ENCODE data around the gene DLGAP4. TPM values are rescaled to one million over a fixed set of nuclear protein-coding genes. Genes with fewer than 3 reads are reported as not detected.

The DLGAP4 gene
- total and polyA plus RNA-seq, 4 donors: 33.2 to 150 (median 97.7) TPM

DNA sequence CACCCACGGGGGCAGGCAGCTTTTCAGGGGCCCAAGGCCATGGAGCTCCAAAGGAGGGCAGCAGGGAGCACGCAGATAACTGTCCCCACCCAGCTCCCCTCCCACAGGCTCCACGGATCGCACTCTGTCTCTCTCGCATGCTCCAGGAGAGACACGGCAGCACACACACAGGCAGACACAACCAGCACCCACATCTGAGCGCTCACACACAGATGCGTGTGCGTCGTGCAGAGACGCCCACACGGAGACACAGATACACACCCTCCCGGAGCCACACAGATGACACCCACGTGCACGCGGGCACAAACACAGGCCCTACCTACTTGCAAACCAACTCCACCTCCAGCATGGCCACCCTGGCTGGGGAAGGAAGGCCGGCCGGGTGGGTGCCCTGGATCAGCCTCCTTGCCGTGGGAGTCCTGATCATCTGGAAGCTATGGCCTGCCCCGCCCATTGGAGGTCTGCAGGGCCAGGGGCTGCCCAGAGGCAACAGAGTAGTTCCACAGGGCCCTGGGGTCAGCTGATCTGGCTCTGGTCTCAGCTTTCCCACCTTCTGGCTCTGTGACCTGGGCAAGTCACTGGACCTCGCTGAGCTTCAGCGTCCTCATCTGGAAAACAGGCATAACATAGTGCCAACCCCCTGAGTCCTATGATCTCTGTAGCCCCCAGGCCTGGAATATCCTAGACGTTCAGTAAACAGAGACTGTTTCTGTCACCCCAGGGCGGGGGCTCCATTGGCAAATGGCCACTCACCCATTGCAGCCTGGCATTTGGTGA, 38.3 kb upstream of the DLGAP4 start:
- 75 to 77% methylated on average over 23 to 24 of the region's 24 CpGs for WGBS, 2 donors
- Histone ChIP-seq H3K27me3 (ENCODE audit: control insufficient read depth in 1 of 2, insufficient read depth in 2 of 2, low read length in 1 of 2) (no peaks in the 10 kb centered on the region), H3K4me1 (ENCODE audit: control insufficient read depth in 1 of 2, insufficient read depth in 2 of 2, low read length in 2 of 2) (no peaks in the 10 kb centered on the region), H3K4me3 (ENCODE audit: low read length in 2 of 2) (no peak overlapping the region), H3K9me3 (ENCODE audit: control insufficient read depth, low read length) (no peaks in the 10 kb centered on the region), H3K36me3 (ENCODE audit: control insufficient read depth in 1 of 2, insufficient read depth in 2 of 2, low read length in 1 of 2) (no peaks in the 10 kb centered on the region), H3K27ac (ENCODE audit: low read depth in 1 of 2, low read length in 2 of 2) (no peak overlapping the region)
- peak in 1 of 2 donors; percentile 66 for DNase-seq
- intact Hi-C loops (cut with DNase I): no loop called here
- ATAC-seq (ENCODE audit: low FRiP score): no peak

DNA sequence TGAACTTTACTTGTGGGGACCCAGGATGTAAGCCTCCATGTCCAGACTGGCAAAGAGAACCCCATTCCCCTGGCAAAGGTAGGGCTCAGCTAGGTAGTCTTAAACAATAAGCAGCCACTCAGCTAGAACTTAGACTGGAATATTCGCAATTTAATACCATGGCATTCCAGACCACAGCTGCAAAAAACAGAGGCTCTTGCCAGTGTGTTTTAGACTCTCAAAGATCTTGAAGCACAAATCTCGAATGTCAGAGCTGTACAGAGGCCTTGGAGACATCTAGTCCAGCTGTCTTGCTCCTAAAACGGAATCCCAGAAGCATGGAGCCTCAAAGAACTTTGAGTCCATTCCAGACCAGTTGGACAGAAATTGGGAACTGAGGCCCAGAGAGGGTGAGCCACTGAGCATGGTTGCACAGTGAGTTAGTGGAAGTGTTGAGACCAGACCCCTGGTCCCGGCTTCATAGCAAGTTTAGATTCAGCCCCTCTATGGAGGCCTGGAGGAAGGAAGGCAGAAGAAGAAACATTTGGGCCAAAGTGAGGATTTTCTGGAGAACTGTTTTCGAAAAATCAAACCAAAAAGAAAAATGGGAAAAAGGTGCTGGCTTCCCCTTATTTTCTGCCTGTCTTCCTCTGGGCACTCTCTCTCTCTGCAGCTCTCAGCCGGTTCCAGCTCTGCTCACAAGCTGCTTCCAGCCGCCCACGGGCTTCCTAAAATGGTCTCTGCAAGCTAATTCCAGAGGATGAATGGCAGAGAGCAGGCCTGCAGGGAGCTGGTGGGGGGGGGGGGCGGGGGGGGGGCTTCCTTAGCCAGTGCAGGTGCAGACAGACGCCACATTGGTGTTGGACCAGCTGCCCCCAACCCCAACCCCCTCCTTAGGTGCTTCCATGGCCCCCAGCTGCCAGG, 37.4 kb upstream of the DLGAP4 start:
- H3K27ac ChIP-seq (ENCODE audit: low read depth in 1 of 2, low read length in 2 of 2): no peak overlapping the region
- 47 to 62% methylated on average over 9 to 10 of the region's 10 CpGs for WGBS, 2 donors
- no peaks in the 10 kb centered on the region for H3K27me3 ChIP-seq (ENCODE audit: control insufficient read depth in 1 of 2, insufficient read depth in 2 of 2, low read length in 1 of 2)
- intact Hi-C loops (cut with DNase I): no loop called here
- ATAC-seq (ENCODE audit: low FRiP score) (no peak), DNase-seq (peak in 1 of 2 donors; percentile 56)
- H3K4me1 ChIP-seq (ENCODE audit: control insufficient read depth in 1 of 2, insufficient read depth in 2 of 2, low read length in 2 of 2): no peaks in the 10 kb centered on the region
- H3K4me3 ChIP-seq (ENCODE audit: low read length in 2 of 2): no peak overlapping the region
- H3K9me3 ChIP-seq (ENCODE audit: control insufficient read depth, low read length): no peaks in the 10 kb centered on the region
- H3K36me3 ChIP-seq (ENCODE audit: control insufficient read depth in 1 of 2, insufficient read depth in 2 of 2, low read length in 1 of 2): no peaks in the 10 kb centered on the region

DNA sequence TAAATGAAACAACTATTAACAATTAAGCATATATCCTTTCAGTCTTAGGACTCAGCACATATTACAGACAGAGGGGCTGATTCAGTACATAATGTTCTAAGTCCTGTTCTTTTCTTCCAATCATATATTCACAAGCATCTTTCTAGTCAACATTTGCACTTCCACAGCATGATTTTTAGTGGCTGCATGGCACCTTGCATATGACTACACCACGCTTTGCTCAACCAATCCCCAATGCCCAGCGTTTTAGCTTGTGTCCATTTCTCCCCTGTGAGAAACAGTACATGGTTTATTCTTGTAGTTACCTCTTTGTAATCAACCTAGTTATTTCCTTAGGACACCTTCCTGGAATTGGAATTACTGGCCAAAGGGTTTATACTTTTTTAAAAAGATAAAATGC, 36.6 kb upstream of the DLGAP4 start:
- no peak for ATAC-seq (ENCODE audit: low FRiP score)
- WGBS, 2 donors: 75 to 82% methylated on average over 2 of the region's 2 CpGs
- no peaks in the 10 kb centered on the region for H3K36me3 ChIP-seq (ENCODE audit: control insufficient read depth in 1 of 2, insufficient read depth in 2 of 2, low read length in 1 of 2)
- H3K4me1 ChIP-seq (ENCODE audit: control insufficient read depth in 1 of 2, insufficient read depth in 2 of 2, low read length in 2 of 2): no peaks in the 10 kb centered on the region
- DNase-seq: no peak
- intact Hi-C loops (cut with DNase I): no loop called here
- H3K27me3 ChIP-seq (ENCODE audit: control insufficient read depth in 1 of 2, insufficient read depth in 2 of 2, low read length in 1 of 2): no peaks in the 10 kb centered on the region
- no peak overlapping the region for H3K4me3 ChIP-seq (ENCODE audit: low read length in 2 of 2)
- no peaks in the 10 kb centered on the region for H3K9me3 ChIP-seq (ENCODE audit: control insufficient read depth, low read length)
- no peak overlapping the region for H3K27ac ChIP-seq (ENCODE audit: low read depth in 1 of 2, low read length in 2 of 2)

DNA sequence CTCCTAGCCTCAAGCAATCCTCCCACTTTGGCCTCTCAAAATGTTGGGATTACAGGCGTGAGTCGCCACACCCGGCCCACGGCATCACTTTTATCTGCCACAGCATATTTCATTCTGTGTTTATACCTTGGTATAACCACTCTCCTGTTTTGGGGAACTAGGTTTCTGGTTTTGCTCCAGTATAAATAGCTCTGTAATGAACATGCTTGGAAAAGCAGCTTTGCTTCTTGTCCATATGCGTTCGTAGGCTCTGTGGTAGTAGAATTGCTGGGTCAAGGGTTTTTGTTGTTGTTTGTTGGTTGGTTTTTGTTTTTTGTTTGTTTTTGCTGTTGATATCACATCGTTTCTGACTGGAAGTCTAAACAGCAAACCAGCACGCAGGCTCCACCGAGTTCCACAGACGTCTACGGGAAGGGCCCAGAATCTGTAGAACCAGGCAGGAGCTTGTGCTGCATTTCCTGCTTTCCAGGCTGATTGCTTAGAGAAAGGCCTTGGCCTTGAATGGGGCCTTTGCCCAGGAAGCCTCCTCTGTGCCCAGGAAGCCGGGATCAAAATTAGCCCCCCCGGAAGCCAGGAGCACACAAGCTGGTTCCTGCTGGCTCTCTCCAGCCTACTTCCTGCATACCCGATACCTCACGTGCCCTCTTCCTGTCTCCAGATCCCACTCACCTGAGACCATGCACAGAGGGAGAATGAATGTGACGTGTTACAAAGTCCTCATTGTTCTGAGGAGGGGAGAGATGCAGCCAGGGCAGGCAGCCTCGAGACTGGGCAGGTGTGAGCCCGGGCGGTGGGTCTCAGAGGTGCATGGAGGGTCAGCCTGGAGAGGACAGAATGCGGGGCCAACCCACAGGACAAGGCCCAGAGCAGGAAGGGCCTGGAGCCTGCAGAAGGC, 35.1 kb upstream of the DLGAP4 start:
- DNase-seq: peak in 1 of 2 donors; percentile 50
- H3K27me3 ChIP-seq (ENCODE audit: control insufficient read depth in 1 of 2, insufficient read depth in 2 of 2, low read length in 1 of 2): no peaks in the 10 kb centered on the region
- H3K4me1 ChIP-seq (ENCODE audit: control insufficient read depth in 1 of 2, insufficient read depth in 2 of 2, low read length in 2 of 2): no peaks in the 10 kb centered on the region
- H3K27ac ChIP-seq (ENCODE audit: low read depth in 1 of 2, low read length in 2 of 2): no peak overlapping the region
- ATAC-seq (ENCODE audit: low FRiP score): no peak
- intact Hi-C loops (cut with DNase I): loop anchor here in 1 of 2 donors (5.0 kb wide), 1 partner anchor 166 kb away; no protein-coding TSS in a partner anchor
- H3K36me3 ChIP-seq (ENCODE audit: control insufficient read depth in 1 of 2, insufficient read depth in 2 of 2, low read length in 1 of 2): no peaks in the 10 kb centered on the region
- no peak overlapping the region for H3K4me3 ChIP-seq (ENCODE audit: low read length in 2 of 2)
- no peaks in the 10 kb centered on the region for H3K9me3 ChIP-seq (ENCODE audit: control insufficient read depth, low read length)
- WGBS, 2 donors: 83 to 88% methylated on average over 20 of the region's 20 CpGs

DNA sequence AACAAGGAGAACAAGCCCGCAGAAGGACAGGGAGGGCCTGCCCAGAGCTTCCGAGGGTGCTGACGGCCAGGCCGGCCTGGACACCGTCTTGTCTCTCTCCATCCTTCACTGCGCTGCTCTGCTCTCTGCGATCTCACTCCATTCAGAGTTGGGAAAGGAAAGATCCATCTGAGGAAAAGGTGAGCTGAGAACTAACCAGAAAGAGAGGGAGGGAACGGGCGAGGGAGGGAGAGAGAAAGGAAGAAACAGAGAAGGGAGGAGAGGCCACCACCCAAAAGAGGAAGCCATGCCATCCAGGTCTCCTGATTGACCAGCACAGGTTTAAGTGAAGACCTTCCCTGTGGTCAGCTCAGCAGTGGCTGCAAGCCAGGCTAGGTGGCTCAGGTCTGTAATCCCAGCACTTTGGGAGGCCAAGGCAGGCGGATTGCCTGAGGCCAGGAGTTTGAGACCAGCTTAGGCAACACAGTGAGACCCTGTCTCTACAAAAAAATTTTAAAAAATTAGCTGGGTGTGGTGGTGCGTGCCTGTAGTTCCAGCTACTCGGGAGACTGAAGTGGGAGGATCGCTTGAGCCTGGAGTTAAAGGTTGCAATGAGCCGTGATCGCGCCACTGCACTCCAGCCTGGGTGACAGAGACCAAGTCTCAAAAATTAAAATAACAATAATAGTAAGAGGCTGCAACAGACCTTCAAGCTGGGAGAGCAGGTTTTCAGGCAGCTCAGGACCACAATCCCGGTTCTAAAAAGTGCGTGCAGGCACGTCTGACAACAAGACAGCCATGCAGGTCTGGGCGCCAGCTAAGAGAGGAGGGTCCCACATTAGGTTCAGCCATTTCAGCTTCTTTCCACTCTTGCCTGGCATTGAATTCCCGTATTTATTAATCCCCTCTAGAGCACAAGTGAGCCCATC, 34.2 kb upstream of the DLGAP4 start:
- no peak overlapping the region for H3K4me3 ChIP-seq (ENCODE audit: low read length in 2 of 2)
- no peak overlapping the region for H3K27ac ChIP-seq (ENCODE audit: low read depth in 1 of 2, low read length in 2 of 2)
- DNase-seq (peak in 1 of 2 donors; percentile 32), ATAC-seq (ENCODE audit: low FRiP score) (no peak)
- intact Hi-C loops (cut with DNase I): loop anchor here in 1 of 2 donors (5.0 kb wide), 1 partner anchor 165 kb away; no protein-coding TSS in a partner anchor
- H3K27me3 ChIP-seq (ENCODE audit: control insufficient read depth in 1 of 2, insufficient read depth in 2 of 2, low read length in 1 of 2): no peaks in the 10 kb centered on the region
- H3K4me1 ChIP-seq (ENCODE audit: control insufficient read depth in 1 of 2, insufficient read depth in 2 of 2, low read length in 2 of 2): no peaks in the 10 kb centered on the region
- WGBS, 2 donors: 89 to 90% methylated on average over 21 of the region's 21 CpGs
- H3K9me3 ChIP-seq (ENCODE audit: control insufficient read depth, low read length): no peaks in the 10 kb centered on the region
- no peaks in the 10 kb centered on the region for H3K36me3 ChIP-seq (ENCODE audit: control insufficient read depth in 1 of 2, insufficient read depth in 2 of 2, low read length in 1 of 2)

DNA sequence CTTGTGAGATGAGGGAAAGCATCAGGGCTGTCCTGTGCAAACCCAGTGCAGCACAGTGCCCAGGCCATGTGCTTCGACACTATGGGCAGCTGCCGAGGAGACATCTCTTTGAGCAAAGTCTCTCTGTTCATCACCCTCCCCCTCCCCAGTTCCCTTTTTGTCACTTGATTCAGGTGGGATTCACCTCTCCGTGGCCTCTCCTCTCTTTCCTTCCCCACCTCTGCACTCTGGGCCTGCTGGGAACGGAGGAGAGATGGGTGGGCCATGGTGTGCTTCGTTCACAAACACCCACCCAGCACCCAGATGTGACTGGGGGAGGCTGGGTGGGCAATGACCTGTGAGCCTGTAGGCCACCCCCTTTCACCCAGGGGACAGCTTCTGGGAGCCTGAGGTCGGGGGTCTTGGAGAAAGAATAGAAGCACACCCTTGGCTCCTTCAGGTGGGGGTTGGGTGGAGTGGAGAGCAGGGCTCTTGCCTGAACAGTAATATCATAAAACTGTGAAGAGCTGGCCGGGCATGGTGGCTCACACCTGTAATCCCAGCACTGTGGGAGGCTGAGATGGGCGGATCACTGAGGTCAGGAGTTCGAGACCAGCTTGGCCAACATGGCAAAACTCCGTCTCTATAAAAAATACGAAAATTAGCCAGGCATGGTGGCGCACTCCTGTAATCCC, 33.5 kb upstream of the DLGAP4 start:
- no peaks in the 10 kb centered on the region for H3K9me3 ChIP-seq (ENCODE audit: control insufficient read depth, low read length)
- H3K36me3 ChIP-seq (ENCODE audit: control insufficient read depth in 1 of 2, insufficient read depth in 2 of 2, low read length in 1 of 2): no peaks in the 10 kb centered on the region
- DNase-seq: peak in 1 of 2 donors; percentile 43
- H3K4me1 ChIP-seq (ENCODE audit: control insufficient read depth in 1 of 2, insufficient read depth in 2 of 2, low read length in 2 of 2): no peaks in the 10 kb centered on the region
- intact Hi-C loops (cut with DNase I): loop anchor here in 1 of 2 donors (5.0 kb wide), 1 partner anchor 165 kb away; no protein-coding TSS in a partner anchor
- no peak for ATAC-seq (ENCODE audit: low FRiP score)
- H3K27me3 ChIP-seq (ENCODE audit: control insufficient read depth in 1 of 2, insufficient read depth in 2 of 2, low read length in 1 of 2): no peaks in the 10 kb centered on the region
- WGBS, 2 donors: 78 to 83% methylated on average over 12 of the region's 12 CpGs
- H3K4me3 ChIP-seq (ENCODE audit: low read length in 2 of 2): no peak overlapping the region
- H3K27ac ChIP-seq (ENCODE audit: low read depth in 1 of 2, low read length in 2 of 2): no peak overlapping the region

DNA sequence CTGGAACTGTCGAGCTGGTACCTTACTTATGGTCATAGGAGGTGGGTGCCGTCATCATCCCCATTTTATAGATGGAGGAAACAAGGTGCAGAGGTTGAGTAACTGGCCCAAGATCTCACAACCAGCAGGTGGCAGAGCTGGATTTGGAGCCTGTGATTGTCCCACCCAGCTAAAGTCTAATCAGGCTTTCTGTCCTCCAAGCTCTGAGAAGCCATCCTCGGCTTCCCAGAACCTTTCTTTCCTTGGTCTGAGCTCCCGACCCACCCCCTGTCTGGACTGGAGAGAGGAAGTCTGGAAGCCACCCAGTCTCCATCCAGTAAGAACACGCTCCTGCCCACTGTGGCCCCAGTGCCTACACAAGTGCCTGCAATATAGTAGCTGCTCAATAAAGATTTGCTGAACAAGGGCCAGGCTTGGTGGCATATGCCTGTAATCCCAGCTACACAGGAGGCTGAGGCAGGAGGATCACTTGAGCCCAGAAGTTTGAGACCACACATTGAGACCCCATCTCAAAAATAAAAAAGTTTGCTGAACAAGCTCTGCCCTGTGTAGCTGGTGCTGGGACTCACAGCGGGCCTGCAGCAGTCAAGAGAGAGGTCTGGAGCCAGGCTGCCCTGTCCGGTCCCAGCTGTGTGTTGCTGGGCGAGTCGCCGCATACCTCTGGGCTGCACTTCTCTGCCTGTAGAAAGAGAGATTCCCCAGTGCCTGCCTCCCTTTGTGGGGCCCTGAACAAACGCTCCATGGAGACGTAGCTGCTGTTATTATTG, 32.5 kb upstream of the DLGAP4 start:
- Histone ChIP-seq H3K4me1 (ENCODE audit: control insufficient read depth in 1 of 2, insufficient read depth in 2 of 2, low read length in 2 of 2) (no peaks in the 10 kb centered on the region), H3K36me3 (ENCODE audit: control insufficient read depth in 1 of 2, insufficient read depth in 2 of 2, low read length in 1 of 2) (no peaks in the 10 kb centered on the region), H3K27ac (ENCODE audit: low read depth in 1 of 2, low read length in 2 of 2) (no peak overlapping the region), H3K9me3 (ENCODE audit: control insufficient read depth, low read length) (no peaks in the 10 kb centered on the region), H3K27me3 (ENCODE audit: control insufficient read depth in 1 of 2, insufficient read depth in 2 of 2, low read length in 1 of 2) (no peaks in the 10 kb centered on the region), H3K4me3 (ENCODE audit: low read length in 2 of 2) (no peak overlapping the region)
- 51 to 60% methylated on average over 12 of the region's 12 CpGs for WGBS, 2 donors
- peak in 1 of 2 donors; percentile 47 for DNase-seq
- no peak for ATAC-seq (ENCODE audit: low FRiP score)
- intact Hi-C loops (cut with DNase I): loop anchor here in 1 of 2 donors (5.0 kb wide), 1 partner anchor 164 kb away; no protein-coding TSS in a partner anchor

Measured in aorta (tissue), 5 donors.